MM.1S (cell line): Measurements from ENCODE around the gene EPHA2.

Source experiments
- DNase-seq: peaks from one replicate; pipeline ENCODE4 v3.0.0-alpha.2; 2015
- H2AFZ ChIP-seq: fragments of 300-600 bp; sonication (generic); 2 replicates; pipeline ENCODE4 v1.6.0; 2016; ENCODE audit warnings: antibody characterized with exemption, low read length
- H3F3A ChIP-seq: fragments of 300-600 bp; sonication (generic); 2 replicates; pipeline ENCODE4 v1.6.1; 2016; ENCODE audit warnings: mild to moderate bottlenecking, antibody characterized with exemption, low read length, moderate library complexity, mixed read lengths; ENCODE audit not compliant: insufficient read depth
- H3K27ac ChIP-seq: fragments of 300-600 bp; sonication (generic); 2 replicates; pipeline ENCODE4 v1.5.1; 2016; ENCODE audit warnings: mild to moderate bottlenecking, low read length
- H3K27me3 ChIP-seq: fragments of 300-600 bp; sonication (generic); replicated peaks from 2 replicates; pipeline ENCODE4 v1.6.0; 2016; ENCODE audit warnings: low read length; ENCODE audit not compliant: insufficient read depth
- H3K36me3 ChIP-seq: fragments of 300-600 bp; sonication (generic); replicated peaks from 2 replicates; pipeline ENCODE4 v1.6.1; 2016; ENCODE audit warnings: mild to moderate bottlenecking, low read length, mixed read lengths; ENCODE audit not compliant: insufficient read depth
- H3K4me1 ChIP-seq: fragments of 300-600 bp; sonication (generic); 2 replicates; pipeline ENCODE4 v1.6.1; 2016; ENCODE audit warnings: low read length, mixed read lengths
- H3K4me2 ChIP-seq: fragments of 300-600 bp; sonication (generic); 2 replicates; pipeline ENCODE4 v1.6.0; 2016; ENCODE audit warnings: low read depth, low read length
- H3K4me3 ChIP-seq: fragments of 300-600 bp; sonication (generic); 2 replicates; pipeline ENCODE4 v1.5.1; 2016; ENCODE audit warnings: low read length, mixed read lengths
- H3K79me2 ChIP-seq: fragments of 300-600 bp; sonication (generic); 2 replicates; pipeline ENCODE4 v1.6.1; 2016; ENCODE audit warnings: mixed run types, low read length, mixed read lengths
- H3K9ac ChIP-seq: fragments of 300-600 bp; sonication (generic); 2 replicates; pipeline ENCODE4 v1.6.1; 2016; ENCODE audit warnings: low read length, mixed read lengths
- H3K9me2 ChIP-seq: fragments of 300-600 bp; sonication (generic); replicated peaks from 2 replicates; pipeline ENCODE4 v1.6.1; 2016; ENCODE audit warnings: mild to moderate bottlenecking, low read length, mixed read lengths; ENCODE audit not compliant: insufficient read depth
- H3K9me3 ChIP-seq: fragments of 300-600 bp; sonication (generic); replicated peaks from 2 replicates; pipeline ENCODE4 v1.6.1; 2016; ENCODE audit warnings: mild to moderate bottlenecking, low read length, mixed read lengths; ENCODE audit not compliant: insufficient read depth
- H4K20me1 ChIP-seq: fragments of 300-600 bp; sonication (generic); 2 replicates; pipeline ENCODE4 v1.6.1; 2016; ENCODE audit warnings: mild to moderate bottlenecking, low read length, moderate library complexity, mixed read lengths; ENCODE audit not compliant: insufficient read depth
- CTCF ChIP-seq: fragments of 300-600 bp; sonication (generic); IDR thresholded peaks from 2 replicates; pipeline ENCODE4 v1.5.1; 2016; ENCODE audit warnings: antibody characterized with exemption, low read length, mixed read lengths
- EZH2 ChIP-seq: fragments of 300-600 bp; sonication (generic); optimal IDR thresholded peaks from 2 replicates; pipeline ENCODE3; 2017; ENCODE audit warnings: low read depth, mild to moderate bottlenecking, antibody characterized with exemption, low read length, mixed read lengths
- EZH2phosphoT487 ChIP-seq: fragments of 300-600 bp; sonication (generic); IDR thresholded peaks from 2 replicates; pipeline ENCODE4 v1.6.1; 2018; ENCODE audit warnings: antibody characterized with exemption, low read length

The EPHA2 gene

GRCh38 chr1:16174261-16174868 is 18.5 kb upstream of the EPHA2 start:
- Histone ChIP-seq H3K9me2 (no peaks in the 10 kb centered on the region), H3K4me1 (no peaks in the 10 kb centered on the region), H3K27me3 (peaks cover 64% of the 10 kb centered on the region), H3K4me3 (no peak overlapping the region), H3K27ac (no peak overlapping the region), H3K9ac (no peak overlapping the region), H3K4me2 (no peak overlapping the region), H3K36me3 (no peaks in the 10 kb centered on the region), H4K20me1 (no peaks in the 10 kb centered on the region), H3F3A (no peaks in the 10 kb centered on the region), H3K9me3 (no peaks in the 10 kb centered on the region), H2AFZ (no peak overlapping the region), H3K79me2 (no peaks in the 10 kb centered on the region)
- DNase-seq, result no peak
- TF ChIP-seq EZH2 (no peak), EZH2phosphoT487 (no peak), CTCF (no peak)

GRCh38 chr1:16173447-16174260 is 17.8 kb upstream of the EPHA2 start:
- Histone ChIP-seq H3K36me3 (no peaks in the 10 kb centered on the region), H3K27ac (no peak overlapping the region), H3K9ac (no peak overlapping the region), H3K9me2 (no peaks in the 10 kb centered on the region), H2AFZ (no peak overlapping the region), H3K27me3 (peaks cover 68% of the 10 kb centered on the region), H3K4me2 (no peak overlapping the region), H3K4me1 (no peaks in the 10 kb centered on the region), H3K79me2 (no peaks in the 10 kb centered on the region), H3K9me3 (no peaks in the 10 kb centered on the region), H3K4me3 (no peak overlapping the region), H3F3A (no peaks in the 10 kb centered on the region), H4K20me1 (no peaks in the 10 kb centered on the region)
- no peak for DNase-seq
- TF ChIP-seq EZH2phosphoT487, result no peak
- TF ChIP-seq EZH2, result no peak
- TF ChIP-seq CTCF, result no peak

GRCh38 chr1:16172964-16173446 is 17.1 kb upstream of the EPHA2 start:
- Histone ChIP-seq H3K27ac (no peak overlapping the region), H3K79me2 (no peaks in the 10 kb centered on the region), H3F3A (no peaks in the 10 kb centered on the region), H2AFZ (no peak overlapping the region), H3K4me3 (no peak overlapping the region), H3K36me3 (no peaks in the 10 kb centered on the region), H3K9ac (no peak overlapping the region), H3K9me2 (no peaks in the 10 kb centered on the region), H3K4me1 (no peaks in the 10 kb centered on the region), H3K4me2 (no peak overlapping the region), H4K20me1 (no peaks in the 10 kb centered on the region), H3K9me3 (no peaks in the 10 kb centered on the region), H3K27me3 (peaks cover 70% of the 10 kb centered on the region)
- no peak for DNase-seq
- TF ChIP-seq EZH2phosphoT487 (no peak), CTCF (no peak), EZH2 (no peak)
